H1 (cell line): ENCODE results near the gene GPRIN1. TPM values are rescaled to one million over a fixed set of nuclear protein-coding genes. Genes with fewer than 3 reads are reported as not detected.

Source experiments
- CTCF ChIA-PET: fragments of 300-600 bp; sonication (Branson Sonifier 250); formaldehyde crosslinking; loops from one replicate; lab custom pipeline; 2021; ENCODE audit not compliant: partially characterized antibody; lab: Charles Lee
- POLR2A ChIA-PET: fragments of 300-600 bp; sonication (Branson Sonifier 250); formaldehyde crosslinking; loops from one replicate; lab custom pipeline; 2021; ENCODE audit warnings: inconsistent platforms; ENCODE audit not compliant: partially characterized antibody; lab: Charles Lee
- DNase-seq, 2 experiments: peaks; one replicate each; pipeline versions ENCODE4 v3.0.0 to v3.0.0-alpha.2; 2010 to 2022; ENCODE audit warnings: low spot score in 2 of 2, low read depth in 1 of 2, mixed read lengths in 1 of 2
- FAIRE-seq: peaks from 2 replicates; lab custom pipeline; 2011; peaks lifted over from hg19 to GRCh38; lab: Jason Lieb, UNC
- H2AFZ ChIP-seq: 2 replicates; pipeline ENCODE4 v1.8.1; 2012; ENCODE audit warnings: low read length, inconsistent platforms
- H2AK5ac ChIP-seq: 2 replicates; pipeline ENCODE4 v1.6.1; 2013; ENCODE audit warnings: low read depth, low read length
- H2BK120ac ChIP-seq: replicated peaks from 2 replicates; pipeline ENCODE3; 2013; ENCODE audit warnings: low read depth, low read length, inconsistent platforms
- H2BK12ac ChIP-seq: 2 replicates; pipeline ENCODE4 v1.6.1; 2013; ENCODE audit warnings: low read depth, low read length
- H2BK15ac ChIP-seq: 2 replicates; pipeline ENCODE4 v1.6.1; 2013; ENCODE audit warnings: low read length
- H2BK20ac ChIP-seq: 2 replicates; pipeline ENCODE4 v1.6.1; 2013; ENCODE audit warnings: low read length
- H2BK5ac ChIP-seq: 2 replicates; pipeline ENCODE4 v1.6.1; 2013; ENCODE audit warnings: low read depth, low read length
- H3K14ac ChIP-seq: 2 replicates; pipeline ENCODE4 v1.6.1; 2013; ENCODE audit warnings: inconsistent platforms; ENCODE audit not compliant: insufficient read length
- H3K18ac ChIP-seq: 2 replicates; pipeline ENCODE4 v1.6.1; 2013; ENCODE audit warnings: low read length; ENCODE audit errors: extremely low read depth
- H3K23ac ChIP-seq: 2 replicates; pipeline ENCODE4 v1.6.1; 2013; ENCODE audit warnings: inconsistent platforms; ENCODE audit not compliant: insufficient read length
- H3K23me2 ChIP-seq: 2 replicates; pipeline ENCODE4 v1.6.1; 2013; ENCODE audit warnings: low read depth, low read length
- H3K27ac ChIP-seq: 2 replicates; pipeline ENCODE4 v1.6.1; 2011; ENCODE audit warnings: low read depth, low read length, inconsistent platforms
- H3K27me3 ChIP-seq, 4 experiments: replicated peaks in 1 of 4; 1 replicate in 1 of 4; 2 replicates in 3 of 4; pipeline versions ENCODE4 v1.6.1 to v1.8.1; 2011 to 2013; ENCODE audit warnings: low read length in 3 of 4, mild to moderate bottlenecking in 3 of 4, inconsistent platforms in 2 of 4, mixed read lengths in 2 of 4, moderate library complexity in 1 of 4; ENCODE audit not compliant: control insufficient read depth in 3 of 4, insufficient read depth in 3 of 4; ENCODE audit errors: extremely low read depth in 1 of 4
- H3K36me3 ChIP-seq, 4 experiments: 2 replicates each; pipeline versions ENCODE4 v1.6.1 to v1.8.1; 2011 to 2013; ENCODE audit warnings: mild to moderate bottlenecking in 4 of 4, low read length in 3 of 4, moderate library complexity in 2 of 4, control low read depth in 1 of 4, inconsistent platforms in 1 of 4; ENCODE audit not compliant: insufficient read depth in 4 of 4, control insufficient read depth in 2 of 4
- H3K4ac ChIP-seq: replicated peaks from 2 replicates; pipeline ENCODE3; 2013; ENCODE audit warnings: low read length, low read depth, mixed read lengths, inconsistent platforms; ENCODE audit not compliant: insufficient read length
- H3K4me1 ChIP-seq, 4 experiments: replicated peaks in 1 of 4; 1 replicate in 1 of 4; 2 replicates in 3 of 4; pipeline versions ENCODE4 v1.6.1 to v1.8.1; 2011 to 2013; ENCODE audit warnings: low read length in 3 of 4, inconsistent platforms in 2 of 4, mixed read lengths in 1 of 4; ENCODE audit not compliant: insufficient read depth in 4 of 4, control insufficient read depth in 3 of 4
- H3K4me2 ChIP-seq, 2 experiments: 2 replicates each; pipeline versions ENCODE4 v1.6.1 to v1.8.1; 2011 to 2013; ENCODE audit warnings: low read depth in 2 of 2, low read length in 2 of 2, control low read depth in 1 of 2, inconsistent platforms in 1 of 2, mild to moderate bottlenecking in 1 of 2; ENCODE audit not compliant: insufficient read depth in 1 of 2
- H3K4me3 ChIP-seq, 4 experiments: fragments of 200-600, 300-600 bp in 1 of 4; sonication (generic), shearing (Covaris generic), sonication (Bioruptor Twin) in 1 of 4; 2 replicates each; pipeline versions ENCODE4 v1.5.1 to v1.8.1; 2011 to 2016; ENCODE audit warnings: low read length in 4 of 4, low read depth in 3 of 4, control low read depth in 2 of 4, inconsistent platforms in 2 of 4, mild to moderate bottlenecking in 2 of 4, mixed read lengths in 1 of 4, moderate library complexity in 1 of 4; ENCODE audit not compliant: insufficient read depth in 2 of 4; ENCODE audit errors: extremely low read depth in 1 of 4
- H3K56ac ChIP-seq: replicated peaks from 2 replicates; pipeline ENCODE3; 2013; ENCODE audit warnings: low read depth, mild to moderate bottlenecking, mixed read lengths, low read length, inconsistent platforms; ENCODE audit not compliant: insufficient read length
- H3K79me1 ChIP-seq: 2 replicates; pipeline ENCODE4 v1.6.1; 2013; ENCODE audit warnings: low read depth, low read length, control low read depth
- H3K79me2 ChIP-seq, 2 experiments: 2 replicates each; pipeline versions ENCODE4 v1.6.1 to v1.8.1; 2012 to 2013; ENCODE audit warnings: low read length in 2 of 2, mild to moderate bottlenecking in 2 of 2, inconsistent platforms in 1 of 2; ENCODE audit not compliant: insufficient read depth in 2 of 2, control insufficient read depth in 1 of 2
- H3K9ac ChIP-seq, 4 experiments: replicated peaks in 1 of 4; 1 replicate in 1 of 4; 2 replicates in 3 of 4; pipeline versions ENCODE4 v1.6.1 to v1.8.1; 2011 to 2013; ENCODE audit warnings: low read depth in 3 of 4, low read length in 3 of 4, control low read depth in 2 of 4, mild to moderate bottlenecking in 2 of 4, moderate library complexity in 2 of 4, inconsistent platforms in 1 of 4; ENCODE audit errors: extremely low read depth in 1 of 4
- H3K9me3 ChIP-seq, 2 experiments: 2 replicates each; pipeline versions ENCODE4 v1.6.1 to v1.8.1; 2012 to 2013; ENCODE audit warnings: mild to moderate bottlenecking in 2 of 2, moderate library complexity in 2 of 2, control low read depth in 1 of 2, inconsistent platforms in 1 of 2, low read depth in 1 of 2, low read length in 1 of 2, mixed read lengths in 1 of 2; ENCODE audit not compliant: insufficient read depth in 2 of 2
- H4K20me1 ChIP-seq, 2 experiments: replicated peaks in 1 of 2; 2 replicates each; pipeline versions ENCODE3 to v1.8.1; 2011 to 2013; ENCODE audit warnings: inconsistent platforms in 2 of 2, low read length in 2 of 2, mild to moderate bottlenecking in 1 of 2; ENCODE audit not compliant: insufficient read depth in 2 of 2, control insufficient read depth in 1 of 2
- H4K5ac ChIP-seq: 2 replicates; pipeline ENCODE4 v1.6.1; 2013; ENCODE audit warnings: low read length, low read depth, mixed read lengths, inconsistent platforms; ENCODE audit not compliant: insufficient read length
- H4K8ac ChIP-seq: 2 replicates; pipeline ENCODE4 v1.8.0; 2013; ENCODE audit warnings: mild to moderate bottlenecking, moderate library complexity, low read length, inconsistent platforms; ENCODE audit not compliant: insufficient read depth; ENCODE audit errors: extremely low read depth
- H4K91ac ChIP-seq: replicated peaks from 2 replicates; pipeline ENCODE3; 2013; ENCODE audit warnings: low read length, mixed read lengths, inconsistent platforms; ENCODE audit not compliant: insufficient read length
- BCL11A ChIP-seq, 2 experiments: IDR thresholded peaks; one replicate each; pipeline ENCODE4 v1.6.1; 2011; ENCODE audit warnings: low read depth in 2 of 2, low read length in 2 of 2, mild to moderate bottlenecking in 2 of 2
- CTCF ChIP-seq, 3 experiments: IDR thresholded peaks; 1 replicate in 2 of 3; 2 replicates in 1 of 3; pipeline versions ENCODE4 v1.5.1 to v1.6.1; 2011; ENCODE audit warnings: low read length in 3 of 3, mild to moderate bottlenecking in 3 of 3, inconsistent platforms in 2 of 3, low read depth in 1 of 3, moderate library complexity in 1 of 3; ENCODE audit not compliant: insufficient read depth in 1 of 3; ENCODE audit errors: control extremely low read depth in 1 of 3
- MAFK ChIP-seq: IDR thresholded peaks from 2 replicates; pipeline ENCODE4 v1.6.1; 2012; ENCODE audit warnings: low read depth, mild to moderate bottlenecking, improper control_type of control experiment, low read length
- WGBS, 2 experiments: shearing (Covaris generic) in 1 of 2; methylation state at CpG; one replicate each; pipeline versions ENCODE4 v1.1.6 to v1.1.7; 2013 to 2015; ENCODE audit warnings: low lambda C conversion rate in 2 of 2, mixed read lengths in 2 of 2, inconsistent platforms in 1 of 2, low coverage in 1 of 2, missing lambda C conversion rate in 1 of 2; ENCODE audit not compliant: insufficient replicate concordance in 2 of 2, insufficient coverage in 1 of 2, insufficient read length in 1 of 2; ENCODE audit errors: extremely low coverage in 1 of 2, missing lambda C conversion rate in 1 of 2; 5-methylcytosine and 5-hydroxymethylcytosine counted together
- polyA plus RNA-seq, 7 experiments: library from polyadenylated mRNA; depleted of rRNA in 3 of 7; stranded (reverse) in 5 of 7; unstranded in 2 of 7; fragments of >200 nt in 5 of 7; fragments of 200-250 nt in 2 of 7; gene quantifications; 1 replicate in 5 of 7; 2 replicates in 1 of 7; 4 replicates in 1 of 7; pipeline versions ENCODE4 v1.2.1 to v1.2.3, GENCODE V29; 2011 to 2013; ENCODE audit warnings: missing spikeins in 2 of 7, mixed read lengths in 2 of 7
- total RNA-seq: library from RNA; stranded (reverse); fragmentation: NEBNext Ultra II Directional; extraction: Animal tissue kit (Norgen Biotek cat#: 25700); gene quantifications from 2 replicates; pipeline ENCODE4 v1.2.1, GENCODE V29; 2021

GPRIN1 gene
- total and polyA plus RNA-seq, 2 of the 8 experiments (the other 6 are each of a cell fraction or from before 2014, with no cell fraction given) = 3.3 to 12.0 TPM

- Histone ChIP-seq H2BK120ac (no peak overlapping the region), H2AFZ (no peak overlapping the region), H3K4me1 (peaks cover 0 to 20% (median 12%) of the 10 kb centered on the region in 4 experiments; a peak in 6 of 7 replicates), H3K9ac (no peak overlapping the region), H3K79me2 (no peaks in the 10 kb centered on the region), H2BK20ac (no peak overlapping the region), H2BK12ac (no peak overlapping the region), H4K5ac (no peak overlapping the region), H3K27ac (no peak overlapping the region), H3K4ac (no peak overlapping the region), H3K27me3 (no peaks in the 10 kb centered on the region), H3K56ac (no peak overlapping the region), H3K36me3 (no peaks in the 10 kb centered on the region), H3K23me2 (no peaks in the 10 kb centered on the region), H4K8ac (no peak overlapping the region), H3K9me3 (peaks cover 0 to 3% of the 10 kb centered on the region in 2 experiments; a peak in 1 of 4 replicates), H4K20me1 (no peaks in the 10 kb centered on the region), H3K18ac (no peak overlapping the region; the same call in 1 of the 2 replicates), H2BK5ac (no peak overlapping the region), H4K91ac (no peak overlapping the region), H2AK5ac (no peak overlapping the region), H3K14ac (no peak overlapping the region), H3K4me3 (no peak overlapping the region), H3K23ac (no peak overlapping the region), H2BK15ac (0 out of 2 replicates have a peak overlapping the region, but pooled peaks have one; percentile 16), H3K4me2 (no peak overlapping the region), H3K79me1 (no peaks in the 10 kb centered on the region)
- ChIA-PET CTCF (interaction anchor here (0.6 to 2.9 kb wide), 5 partner anchors 14 to 648 kb away, joined by 3 to 10 read pairs (median 3); no protein-coding TSS in a partner anchor), POLR2A (interaction anchor here (1.1 to 1.5 kb wide), 2 partner anchors 9 to 43 kb away, joined by 3 to 4 read pairs; partner anchors contain the start of gene TSPAN17)
- TF ChIP-seq BCL11A (IDR thresholded peaks at IDR 0.05; ENCODE audit: low read depth in 2 of 2, low read length in 2 of 2) (no peak), CTCF (IDR thresholded peaks at IDR 0.05; ENCODE audit: control extremely low read depth in 1 of 3, insufficient read depth in 1 of 3, low read depth in 1 of 3, low read length in 3 of 3) (no peak), MAFK (no peak)
- FAIRE-seq = no peak
- no peak for DNase-seq
- 55% methylated on average over 4 of the region's 4 CpGs; no CpG with 5 or more reads in 1 of the 2 experiments for WGBS, 2 experiments
Measured at GRCh38 chr5:176639208-176639607, 29.3 kb upstream of the GPRIN1 start.
